Keratinocyte (primary cell): ENCODE measurements around the gene ADAM22. TPM values are rescaled to one million over a fixed set of nuclear protein-coding genes. Genes with fewer than 3 reads are reported as not detected.

Experiments
- DNase-seq: peaks from one replicate; pipeline ENCODE4 v3.0.0-alpha.2; 2011; ENCODE audit warnings: low read depth, missing footprints, low spot score
- FAIRE-seq: peaks from 2 replicates; lab custom pipeline; 2011; peaks lifted over from hg19 to GRCh38; lab: Jason Lieb, UNC
- H2AFZ ChIP-seq: 2 replicates; pipeline ENCODE4 v1.6.0; 2012; ENCODE audit warnings: low read length, control low read depth, inconsistent platforms; ENCODE audit not compliant: control insufficient read depth
- H3K27ac ChIP-seq: 2 replicates; pipeline ENCODE4 v1.5.1; 2011; ENCODE audit warnings: low read length; ENCODE audit not compliant: control insufficient read depth, insufficient read depth
- H3K27me3 ChIP-seq: 3 replicates; pipeline ENCODE4 v1.6.0; 2011; ENCODE audit warnings: low read length; ENCODE audit not compliant: control insufficient read depth, insufficient read depth; ENCODE audit errors: extremely low read depth
- H3K36me3 ChIP-seq, 2 experiments: 2 replicates in 1 of 2; 3 replicates in 1 of 2; pipeline ENCODE4 v1.5.1; 2011; ENCODE audit warnings: low read length in 2 of 2, mild to moderate bottlenecking in 1 of 2; ENCODE audit not compliant: control insufficient read depth in 2 of 2, insufficient read depth in 2 of 2; ENCODE audit errors: extremely low read depth in 1 of 2
- H3K4me1 ChIP-seq: 3 replicates; pipeline ENCODE4 v1.5.1; 2011; ENCODE audit warnings: low read length; ENCODE audit not compliant: control insufficient read depth, insufficient read depth; ENCODE audit errors: extremely low read depth
- H3K4me2 ChIP-seq: 3 replicates; pipeline ENCODE4 v1.6.0; 2011; ENCODE audit warnings: low read depth, low read length; ENCODE audit not compliant: control insufficient read depth, insufficient read depth; ENCODE audit errors: extremely low read depth
- H3K4me3 ChIP-seq, 3 experiments: fragments of 200-600 bp in 1 of 3; sonication (generic) in 1 of 3; 2 replicates in 2 of 3; 3 replicates in 1 of 3; pipeline ENCODE4 v1.5.1; 2011 to 2016; ENCODE audit warnings: low read length in 3 of 3, mild to moderate bottlenecking in 3 of 3, control low read depth in 2 of 3, inconsistent platforms in 1 of 3, low read depth in 1 of 3, mixed read lengths in 1 of 3, mixed run types in 1 of 3, moderate library complexity in 1 of 3; ENCODE audit not compliant: control insufficient read depth in 2 of 3, insufficient read depth in 2 of 3; ENCODE audit errors: extremely low read depth in 1 of 3
- H3K79me2 ChIP-seq: 2 replicates; pipeline ENCODE4 v1.6.0; 2012; ENCODE audit warnings: low read length; ENCODE audit not compliant: control insufficient read depth, insufficient read depth
- H3K9ac ChIP-seq: 3 replicates; pipeline ENCODE4 v1.6.0; 2011; ENCODE audit warnings: low read length; ENCODE audit not compliant: control insufficient read depth, insufficient read depth; ENCODE audit errors: extremely low read depth
- H3K9me1 ChIP-seq: 3 replicates; pipeline ENCODE4 v1.6.0; 2011; ENCODE audit warnings: low read length; ENCODE audit not compliant: control insufficient read depth, insufficient read depth; ENCODE audit errors: extremely low read depth
- H3K9me3 ChIP-seq: 2 replicates; pipeline ENCODE4 v1.5.1; 2012; ENCODE audit warnings: low read depth, low read length; ENCODE audit not compliant: control insufficient read depth
- H4K20me1 ChIP-seq: 3 replicates; pipeline ENCODE4 v1.6.0; 2011; ENCODE audit warnings: low read length; ENCODE audit not compliant: control insufficient read depth, insufficient read depth; ENCODE audit errors: extremely low read depth
- CTCF ChIP-seq, 3 experiments: IDR thresholded peaks in 1 of 3; conservative IDR thresholded peaks in 1 of 3; optimal IDR thresholded peaks in 1 of 3; 2 replicates in 2 of 3; 3 replicates in 1 of 3; pipeline versions ENCODE3 to v1.5.1; 2011; ENCODE audit warnings: low read length in 3 of 3, mild to moderate bottlenecking in 3 of 3, moderate library complexity in 2 of 3, control low read depth in 1 of 3, inconsistent platforms in 1 of 3; ENCODE audit not compliant: insufficient read depth in 2 of 3; ENCODE audit errors: extremely low read depth in 1 of 3
- EZH2 ChIP-seq: IDR thresholded peaks from one replicate; pipeline ENCODE4 v1.6.1; 2012; ENCODE audit warnings: inconsistent platforms, mild to moderate bottlenecking, low read length, moderate library complexity
- dilution Hi-C: fragments of 300-500 bp; cut with MboI; formaldehyde crosslinking; loops from one replicate; pipeline ENCODE4 v1.7.0; 2020; ENCODE audit warnings: low sequenced_read_pairs; ENCODE audit not compliant: extremely low pct_ligation_motif_present
- polyA plus RNA-seq, 5 experiments: library from polyadenylated mRNA; depleted of rRNA in 3 of 5; stranded (reverse) in 3 of 5; stranded (forward) in 1 of 5; unstranded in 1 of 5; fragments of >200 nt; gene quantifications; 1 replicate in 1 of 5; 2 replicates in 3 of 5; 3 replicates in 1 of 5; pipeline versions ENCODE4 v1.2.1 to v1.2.3, GENCODE V29; 2011 to 2012; ENCODE audit warnings: missing spikeins in 2 of 5, low read depth in 1 of 5, low replicate concordance in 1 of 5

ADAM22 gene
- polyA plus RNA-seq, 1 donor (not counting 4 experiments of a cell fraction or from before 2014, with no cell fraction given), result 0.07 TPM

DNA sequence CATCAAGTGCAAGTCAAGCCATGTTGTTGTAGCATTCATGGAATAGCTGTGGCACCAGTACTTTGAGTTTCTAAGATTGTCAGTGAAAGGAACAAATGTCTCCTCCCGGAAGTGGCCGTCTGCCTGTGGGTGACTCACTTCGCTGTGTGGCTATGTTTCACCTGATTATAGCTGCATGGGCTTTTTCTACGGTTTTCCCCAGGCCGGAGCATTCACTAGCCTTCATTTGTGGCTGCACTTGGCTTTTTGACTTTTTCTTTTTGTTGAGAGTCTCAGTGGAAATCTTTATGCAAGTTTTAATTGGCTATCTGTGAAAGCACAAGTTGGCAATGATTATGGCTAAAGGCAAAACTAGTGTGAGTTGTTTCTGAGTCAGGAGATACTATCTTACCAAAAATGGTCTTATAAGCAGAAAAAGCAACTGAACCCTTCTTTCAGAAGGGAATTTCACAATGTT, 250.8 kb downstream of the ADAM22 start:
- H3K4me3 ChIP-seq, result peak overlapping the region in 2 of 3 experiments; percentile 18 to 50
- peak; percentile 58 for DNase-seq
- H3K79me2 ChIP-seq, result no peaks in the 10 kb centered on the region
- dilution Hi-C loops, result no loop called here
- peaks cover 21% of the 10 kb centered on the region for H3K4me1 ChIP-seq
- no peaks in the 10 kb centered on the region for H3K9me3 ChIP-seq
- no peaks in the 10 kb centered on the region for H3K9me1 ChIP-seq
- H4K20me1 ChIP-seq, result no peaks in the 10 kb centered on the region
- H3K27ac ChIP-seq, result peak overlapping the region; percentile 63
- no peak for TF ChIP-seq EZH2
- TF ChIP-seq CTCF (optimal IDR thresholded peaks at IDR 0.05 in 1 of 3, IDR thresholded peaks at IDR 0.05 in 1 of 3, conservative IDR thresholded peaks at IDR 0.05 in 1 of 3; ENCODE audit: extremely low read depth in 1 of 3, insufficient read depth in 2 of 3, low read length in 3 of 3), result no peak
- H3K4me2 ChIP-seq, result peak overlapping the region; percentile 75
- H2AFZ ChIP-seq, result peak overlapping the region; percentile 48
- no peaks in the 10 kb centered on the region for H3K36me3 ChIP-seq
- H3K9ac ChIP-seq, result no peak overlapping the region
- no peaks in the 10 kb centered on the region for H3K27me3 ChIP-seq
- FAIRE-seq, result peak; percentile 97

DNA sequence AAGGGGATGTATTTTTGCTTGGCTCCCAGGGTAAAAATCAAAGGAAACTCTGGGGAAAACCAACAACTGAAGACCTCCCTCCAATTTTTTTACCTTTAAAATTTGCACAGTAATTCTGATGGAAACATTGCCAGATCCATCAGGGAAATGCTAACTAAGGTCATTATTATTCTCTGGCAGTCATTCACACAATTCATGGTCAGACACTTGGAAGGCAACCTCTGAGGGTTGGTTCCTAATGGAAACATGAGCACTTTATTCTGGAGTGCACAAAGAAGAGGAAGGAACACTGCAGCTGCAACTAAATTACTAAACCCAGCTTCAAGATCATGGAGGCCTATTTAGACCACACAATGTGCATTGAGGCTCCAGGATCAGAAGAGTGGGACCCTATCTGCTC, 251.6 kb downstream of the ADAM22 start:
- H3K79me2 ChIP-seq, result no peaks in the 10 kb centered on the region
- DNase-seq, result no peak
- no peaks in the 10 kb centered on the region for H3K36me3 ChIP-seq
- no peak overlapping the region for H3K4me3 ChIP-seq
- H3K4me1 ChIP-seq, result peaks cover 21% of the 10 kb centered on the region
- peak overlapping the region; percentile 75 for H3K4me2 ChIP-seq
- peak overlapping the region; percentile 63 for H3K27ac ChIP-seq
- H3K9ac ChIP-seq, result no peak overlapping the region
- no peaks in the 10 kb centered on the region for H4K20me1 ChIP-seq
- H3K27me3 ChIP-seq, result no peaks in the 10 kb centered on the region
- H3K9me3 ChIP-seq, result no peaks in the 10 kb centered on the region
- dilution Hi-C loops, result no loop called here
- H3K9me1 ChIP-seq, result no peaks in the 10 kb centered on the region
- TF ChIP-seq EZH2 (no peak), CTCF (optimal IDR thresholded peaks at IDR 0.05 in 1 of 3, IDR thresholded peaks at IDR 0.05 in 1 of 3, conservative IDR thresholded peaks at IDR 0.05 in 1 of 3; ENCODE audit: extremely low read depth in 1 of 3, insufficient read depth in 2 of 3, low read length in 3 of 3) (no peak)
- peak overlapping the region; percentile 56 for H2AFZ ChIP-seq
- FAIRE-seq, result no peak
